Urothelium cell line (cell line): Measurements from ENCODE around the gene AMOT.

Source experiments
- DNase-seq: peaks from one replicate; pipeline ENCODE4 v3.0.0; 2011; ENCODE audit warnings: low spot score, mixed read lengths
- FAIRE-seq: peaks from 2 replicates; lab custom pipeline; 2011; peaks lifted over from hg19 to GRCh38; lab: Jason Lieb, UNC

Gene AMOT

DNA sequence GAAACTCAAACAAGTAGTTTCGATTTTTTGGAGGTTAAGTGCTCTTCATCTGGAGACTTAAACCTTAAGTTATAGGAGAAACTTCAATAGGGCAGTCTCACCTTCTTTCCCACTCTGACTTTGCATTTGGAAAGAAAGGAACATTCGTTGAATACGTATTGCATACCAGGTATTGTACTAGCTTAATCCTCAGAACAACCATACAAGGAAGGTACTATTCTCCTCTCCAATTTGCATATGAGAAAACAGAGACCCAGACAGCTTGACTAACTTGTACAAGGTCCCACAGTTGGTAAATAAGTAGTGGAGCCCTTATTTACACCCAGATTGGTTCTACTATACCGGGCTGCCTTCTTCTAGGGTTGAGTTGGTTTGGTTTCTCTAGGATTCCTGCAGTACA is 32.6 kb downstream of the AMOT start:
- FAIRE-seq (no peak), DNase-seq (no peak)

GRCh38 chrX:112803060-112803459 is 37.6 kb downstream of the AMOT start:
- no peak for DNase-seq
- no peak for FAIRE-seq

DNA sequence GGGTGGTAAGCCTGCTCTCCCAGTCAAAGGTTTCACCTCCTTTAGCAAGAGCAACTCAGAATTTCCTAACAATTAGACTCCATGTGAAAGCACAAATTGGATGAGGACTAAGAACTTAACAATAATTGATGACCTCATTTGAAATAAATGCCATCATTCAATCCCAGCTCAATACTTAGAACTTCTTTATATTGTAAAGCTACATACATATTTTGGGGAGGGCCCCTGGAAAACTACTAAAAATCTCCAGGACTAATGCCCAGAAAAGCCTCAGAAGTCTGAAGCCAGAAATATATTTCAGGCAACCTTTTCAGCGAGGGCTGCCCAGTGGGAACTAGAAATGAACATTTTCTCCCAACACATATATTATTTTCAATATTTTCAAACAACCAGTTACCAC is 38.1 kb downstream of the AMOT start:
- FAIRE-seq, result no peak
- no peak for DNase-seq

DNA sequence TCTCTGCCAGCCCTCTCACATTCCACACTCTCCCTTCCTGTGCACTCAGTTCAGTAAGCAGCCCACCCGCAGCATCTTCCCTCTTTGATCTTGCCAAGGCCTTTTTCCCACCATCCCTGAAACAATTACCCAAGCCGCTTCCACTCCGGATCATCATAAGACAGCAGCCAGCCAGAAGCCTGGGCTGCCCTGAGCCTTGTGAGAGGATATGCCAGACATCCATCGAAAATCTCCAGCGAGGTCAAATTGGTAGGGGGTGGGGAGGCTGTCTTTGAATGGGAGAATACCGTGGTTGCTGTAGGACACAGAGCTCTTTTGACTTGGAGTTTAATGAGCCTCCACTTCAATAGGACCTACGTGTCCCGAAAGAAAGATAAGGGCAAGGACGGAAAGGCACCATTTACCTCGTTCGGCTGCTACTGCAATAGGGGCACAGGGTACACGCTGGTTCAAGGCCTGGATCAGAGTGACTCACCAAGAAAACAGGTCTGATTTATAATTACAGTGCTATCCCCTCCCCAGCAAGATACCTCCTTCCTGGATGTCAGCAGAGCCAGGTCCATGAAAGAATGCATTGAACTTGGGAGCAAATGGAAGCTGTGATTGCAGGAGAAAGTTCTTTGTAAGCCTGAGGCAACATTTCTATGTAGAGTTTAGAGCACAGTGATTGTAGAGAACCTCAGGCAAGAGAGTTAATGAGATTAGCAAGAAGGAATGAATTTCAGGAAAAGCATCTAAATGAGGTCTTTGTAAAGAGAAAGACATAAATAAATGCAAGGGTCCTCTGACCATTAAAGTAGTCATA is 39.5 kb downstream of the AMOT start:
- no peak for DNase-seq
- no peak for FAIRE-seq

DNA sequence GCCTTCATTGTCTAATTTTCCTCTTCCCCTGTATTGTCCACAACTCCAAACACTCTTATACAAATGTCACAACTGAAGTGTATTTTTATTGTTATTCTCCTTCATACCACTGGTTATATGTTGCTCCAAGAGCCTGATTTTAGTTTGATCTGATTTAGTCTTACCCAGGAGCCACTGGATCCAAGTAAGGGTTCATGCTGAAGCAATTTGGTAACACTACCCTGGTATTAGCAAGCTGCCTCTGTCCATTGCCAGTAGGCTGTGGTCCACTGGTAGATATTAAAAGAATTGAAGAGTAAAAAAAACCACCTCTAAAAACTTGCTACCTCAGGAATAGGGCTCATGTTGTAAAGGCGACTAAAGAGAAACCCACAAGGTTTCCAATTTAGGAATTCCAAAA is 41.2 kb downstream of the AMOT start:
- DNase-seq (no peak), FAIRE-seq (no peak)

DNA sequence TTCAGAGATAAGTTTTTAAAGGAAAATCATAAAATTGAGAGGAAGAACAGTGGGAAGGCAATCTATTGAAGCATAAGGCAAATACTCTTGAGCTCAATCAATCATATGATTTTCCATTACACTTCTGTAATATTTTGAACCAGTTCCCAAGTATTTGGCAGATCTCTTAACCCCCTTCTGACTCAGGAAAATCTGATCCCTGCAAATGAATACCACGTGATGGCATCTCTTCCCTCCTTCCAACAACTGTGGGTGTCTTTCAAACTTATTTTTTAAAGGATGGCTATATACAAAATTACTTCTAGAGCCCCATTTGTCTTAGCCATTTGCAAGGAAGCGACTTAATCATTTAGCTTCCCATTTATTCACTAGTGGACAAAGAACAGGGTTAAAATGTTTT is 41.9 kb downstream of the AMOT start:
- FAIRE-seq (no peak), DNase-seq (no peak)

- DNase-seq, result no peak
- FAIRE-seq, result no peak
Observed at GRCh38 chrX:112789931-112790330, 50.7 kb downstream of the AMOT start.

- no peak for DNase-seq
- FAIRE-seq, result no peak
Observed at GRCh38 chrX:112786076-112786475, 54.6 kb downstream of the AMOT start.

DNA sequence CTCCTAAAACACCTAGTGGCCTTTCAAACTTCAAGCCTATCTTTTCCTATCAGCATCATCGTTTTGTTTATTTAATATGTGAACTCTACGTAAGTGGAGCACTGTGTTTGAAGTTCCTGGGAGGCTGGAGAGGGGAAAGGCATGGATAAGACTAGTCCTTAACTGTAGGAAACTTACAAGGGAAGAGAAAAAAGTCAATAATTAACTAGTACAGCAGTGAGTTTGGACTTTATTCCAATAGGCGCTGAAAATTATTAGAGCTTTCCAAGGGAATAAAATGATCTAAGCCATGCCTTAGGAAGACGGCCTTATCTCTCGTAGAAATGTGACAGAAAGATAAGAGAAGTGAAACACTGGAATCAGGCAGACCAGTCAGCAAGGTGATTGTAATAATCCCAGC is 55.3 kb downstream of the AMOT start:
- FAIRE-seq, result no peak

DNA sequence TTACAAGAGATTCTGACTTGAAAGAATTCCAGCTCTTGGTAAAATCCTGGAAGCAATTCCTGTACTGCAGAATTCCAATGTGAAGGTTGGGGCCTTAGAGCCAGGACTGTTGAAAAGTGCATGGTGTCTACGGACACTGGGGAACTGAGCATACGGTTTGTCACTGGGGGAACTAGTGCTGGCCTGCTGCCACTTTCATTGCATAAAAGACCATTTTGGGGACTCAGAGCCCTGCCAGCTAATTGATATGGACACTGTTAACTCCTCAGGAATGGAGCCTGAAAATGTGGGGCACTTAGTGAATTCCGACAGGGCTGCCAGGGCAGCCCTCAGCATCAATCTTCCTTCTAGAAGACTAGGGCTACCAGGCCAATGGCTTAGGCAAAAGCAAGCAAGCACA is 55.9 kb downstream of the AMOT start:
- no peak for FAIRE-seq

More for the DNA sequence above, 55.3 kb downstream of the AMOT start:
- DNase-seq, result no peak

DNA sequence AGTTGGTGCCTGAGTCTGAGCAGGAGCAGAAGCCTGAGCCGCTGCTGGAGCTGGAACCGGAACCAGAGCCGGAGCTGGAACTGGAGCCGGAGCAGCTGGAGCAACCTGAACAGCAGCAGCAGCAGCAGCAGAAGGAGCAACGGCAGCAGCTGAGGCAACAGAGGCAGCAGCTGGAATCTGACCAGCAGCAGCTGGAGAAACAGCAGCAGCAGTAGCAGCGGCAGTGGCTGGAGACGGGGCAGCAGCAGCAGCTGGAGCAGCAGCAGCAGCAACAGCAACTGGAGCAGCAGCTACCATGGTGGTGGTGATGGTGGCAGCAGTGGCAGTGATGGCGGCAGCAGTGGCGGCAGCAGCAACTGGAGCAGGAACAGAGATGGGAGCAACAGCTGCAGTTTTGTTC is 61.5 kb downstream of the AMOT start:
- FAIRE-seq (no peak), DNase-seq (no peak)

More for the DNA sequence above, 55.9 kb downstream of the AMOT start:
- DNase-seq, result no peak

DNA sequence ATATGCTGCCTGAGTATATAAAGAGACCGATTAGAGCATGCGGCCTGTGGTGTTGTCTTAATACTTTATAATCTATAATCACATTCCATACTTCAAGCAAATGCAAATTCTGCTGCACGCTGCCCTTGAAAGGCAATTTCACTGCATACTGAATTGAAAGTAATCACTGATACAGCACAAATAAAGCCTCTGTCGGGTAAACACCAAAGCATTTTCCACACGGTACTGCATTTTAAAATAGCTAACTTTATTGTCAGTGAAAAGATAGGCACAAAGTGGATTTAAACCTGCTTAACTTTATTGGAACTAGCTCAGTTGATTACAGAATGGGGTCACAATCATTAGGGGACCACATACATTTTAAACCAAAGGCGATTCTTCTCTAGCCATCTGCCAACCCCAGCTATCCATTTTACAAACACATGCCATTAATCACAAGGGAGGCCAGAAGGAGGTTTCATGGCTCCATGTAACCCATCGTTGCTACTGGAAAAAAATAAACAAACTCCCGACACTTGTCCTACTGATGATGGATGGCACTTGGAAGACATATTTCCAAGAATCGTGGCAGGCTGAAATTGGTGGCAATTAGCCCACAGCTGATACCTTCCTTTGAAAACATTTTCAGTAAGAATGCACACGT is 65.9 kb downstream of the AMOT start:
- FAIRE-seq (no peak), DNase-seq (no peak)

DNA sequence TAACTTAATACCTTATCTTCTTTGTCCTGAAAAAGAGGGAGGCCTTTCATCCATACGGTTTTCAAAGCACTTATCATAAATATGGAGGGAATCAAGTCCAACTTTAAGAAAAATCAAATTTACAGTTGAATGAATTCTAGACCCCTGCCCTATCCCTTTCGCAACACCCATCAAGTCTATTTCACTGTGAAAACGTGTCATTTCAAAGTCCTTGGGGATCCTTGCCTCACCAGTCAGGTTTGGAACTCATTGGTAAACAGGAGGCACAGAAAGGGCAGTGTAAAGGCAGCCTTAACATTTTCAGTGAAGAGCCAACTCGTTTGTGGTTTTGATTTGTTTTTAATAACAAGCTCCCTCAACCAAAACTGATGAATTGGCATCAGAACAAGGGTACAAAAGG is 66.5 kb downstream of the AMOT start:
- FAIRE-seq (no peak), DNase-seq (no peak)

- DNase-seq, result no peak
- no peak for FAIRE-seq
Observed at GRCh38 chrX:112769034-112769433, 71.6 kb downstream of the AMOT start.

DNA sequence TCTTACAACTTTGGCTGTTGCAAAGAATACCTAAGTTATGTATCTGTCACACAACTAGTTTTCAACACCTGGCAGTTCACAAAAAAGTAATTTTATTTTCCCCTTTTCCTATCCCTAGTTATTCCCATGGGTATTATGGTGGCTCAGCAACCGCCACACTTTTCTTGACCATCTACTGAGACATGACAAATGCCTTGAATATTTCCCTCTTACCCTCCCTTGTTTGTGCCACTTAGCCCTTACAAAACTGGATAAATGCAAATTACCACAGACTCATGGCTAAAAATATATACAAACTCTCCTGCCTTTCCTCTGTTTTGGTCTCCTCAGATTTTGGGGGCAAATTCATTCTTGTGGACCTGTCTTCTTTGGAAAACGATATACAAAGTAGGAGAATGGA is 72.1 kb downstream of the AMOT start:
- FAIRE-seq (no peak), DNase-seq (no peak)

GRCh38 chrX:112766774-112767173 is 73.9 kb downstream of the AMOT start:
- FAIRE-seq, result no peak
- no peak for DNase-seq

DNA sequence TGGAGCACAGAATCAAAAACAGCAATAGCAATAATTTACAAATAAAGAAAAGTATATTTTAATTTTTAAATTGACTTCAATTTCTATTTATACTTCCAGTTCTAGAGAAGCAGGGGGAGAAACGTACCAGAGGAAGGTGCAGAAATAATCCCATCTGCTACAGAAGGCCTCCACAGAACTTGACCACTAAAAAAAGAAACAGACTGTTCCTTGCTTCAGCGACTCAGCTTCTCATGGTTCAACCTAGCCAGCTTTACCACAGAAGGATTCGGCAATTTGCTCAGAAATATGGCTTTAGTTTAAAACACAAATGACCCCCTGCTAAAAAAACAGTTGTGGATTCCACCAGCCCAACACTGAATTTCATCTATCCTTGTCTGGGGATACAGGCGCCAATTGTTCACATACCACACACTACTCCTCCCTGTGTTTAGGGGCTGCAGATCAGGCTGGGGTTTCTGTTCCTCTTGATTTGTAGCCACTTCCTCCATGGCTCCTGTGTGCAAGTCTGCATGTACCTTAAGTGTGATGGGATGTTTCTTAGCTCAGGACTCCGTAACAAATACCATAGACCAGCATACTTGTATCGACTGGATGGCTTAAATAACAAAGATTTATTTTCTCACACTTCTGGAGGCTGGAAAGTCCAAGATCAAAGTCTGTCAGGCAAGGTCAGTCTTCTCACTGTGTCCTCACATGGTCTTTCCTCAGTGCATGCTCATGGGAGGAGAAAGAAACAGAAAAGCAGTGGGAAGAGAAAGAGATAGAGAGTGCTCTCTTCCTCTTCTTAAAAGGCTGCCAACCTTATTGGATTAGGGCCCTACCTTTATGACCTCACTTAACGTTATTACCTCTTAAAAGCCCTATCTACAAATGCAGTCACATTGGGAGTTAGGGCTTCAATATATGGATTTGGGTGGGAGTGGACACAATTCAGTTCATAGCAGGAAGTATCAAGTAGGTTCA is 79.1 kb downstream of the AMOT start:
- no peak for DNase-seq

GRCh38 chrX:112760697-112761096 is 79.9 kb downstream of the AMOT start:
- peak; percentile 0 for DNase-seq

More for the DNA sequence above, 79.1 kb downstream of the AMOT start:
- FAIRE-seq, result no peak

GRCh38 chrX:112759966-112760365 is 80.7 kb downstream of the AMOT start:
- FAIRE-seq (no peak), DNase-seq (no peak)

More at GRCh38 chrX:112760697-112761096, 79.9 kb downstream of the AMOT start:
- FAIRE-seq, result no peak

- no peak for FAIRE-seq
- DNase-seq, result no peak
Observed at GRCh38 chrX:112759512-112759911, 81.1 kb downstream of the AMOT start.

GRCh38 chrX:112757946-112758345 is 82.7 kb downstream of the AMOT start:
- DNase-seq, result no peak
- FAIRE-seq, result no peak
